ENCODE measurements around the gene TMEM100.

The TMEM100 gene

GRCh38 chr17:55746466-55746865, 23.8 kb upstream of the TMEM100 start:
- H3K9me2 ChIP-seq (replicated peaks; ENCODE audit: control insufficient read depth, low read length) = no peaks in the 10 kb centered on the region
- no peak overlapping the region for H3K27ac ChIP-seq (ENCODE audit: low read depth, low read length)
- H3F3A ChIP-seq (ENCODE audit: control insufficient read depth, insufficient read depth) = peaks cover 4% of the 10 kb centered on the region; the same call in 1 of the 2 replicates
- no peak overlapping the region for H3K4me2 ChIP-seq (ENCODE audit: low read length)
- H3K36me3 ChIP-seq (ENCODE audit: control insufficient read depth, low read length) = no peaks in the 10 kb centered on the region
- H3K27me3 ChIP-seq (ENCODE audit: control insufficient read depth, low read length) = no peaks in the 10 kb centered on the region
- peaks cover 5% of the 10 kb centered on the region for H3K79me2 ChIP-seq (ENCODE audit: control insufficient read depth, low read length)
- peaks cover 29% of the 10 kb centered on the region for H3K4me1 ChIP-seq (ENCODE audit: control insufficient read depth, low read length)
- TF ChIP-seq EZH2phosphoT487 (IDR thresholded peaks at IDR 0.05; ENCODE audit: borderline replicate concordance, low read length) (no peak), CTCF (IDR thresholded peaks at IDR 0.05; ENCODE audit: low read depth, low read length, poor library complexity, severe bottlenecking) (no peak)
- no peaks in the 10 kb centered on the region for H4K20me1 ChIP-seq (ENCODE audit: control insufficient read depth, insufficient read depth, low read depth, low read length)
- no peak overlapping the region for H3K4me3 ChIP-seq (ENCODE audit: low read length)
- no peaks in the 10 kb centered on the region for H3K9me3 ChIP-seq (ENCODE audit: control insufficient read depth, insufficient read depth, low read length)

- Histone ChIP-seq H3F3A (ENCODE audit: control insufficient read depth, insufficient read depth) (peaks cover 4% of the 10 kb centered on the region; the same call in 1 of the 2 replicates), H3K79me2 (ENCODE audit: control insufficient read depth, low read length) (no peaks in the 10 kb centered on the region), H3K4me3 (ENCODE audit: low read length) (no peak overlapping the region), H3K9me3 (ENCODE audit: control insufficient read depth, insufficient read depth, low read length) (no peaks in the 10 kb centered on the region), H3K4me2 (ENCODE audit: low read length) (no peak overlapping the region), H4K20me1 (ENCODE audit: control insufficient read depth, insufficient read depth, low read depth, low read length) (no peaks in the 10 kb centered on the region), H3K27ac (ENCODE audit: low read depth, low read length) (no peak overlapping the region), H3K36me3 (ENCODE audit: control insufficient read depth, low read length) (no peaks in the 10 kb centered on the region), H3K4me1 (ENCODE audit: control insufficient read depth, low read length) (peaks cover 31% of the 10 kb centered on the region), H3K27me3 (ENCODE audit: control insufficient read depth, low read length) (no peaks in the 10 kb centered on the region), H3K9me2 (replicated peaks; ENCODE audit: control insufficient read depth, low read length) (no peaks in the 10 kb centered on the region)
- TF ChIP-seq EZH2phosphoT487 (IDR thresholded peaks at IDR 0.05; ENCODE audit: borderline replicate concordance, low read length) (no peak), CTCF (IDR thresholded peaks at IDR 0.05; ENCODE audit: low read depth, low read length, poor library complexity, severe bottlenecking) (no peak)
Observed at GRCh38 chr17:55745258-55745657, 22.6 kb upstream of the TMEM100 start.

GRCh38 chr17:55743103-55743679, 20.5 kb upstream of the TMEM100 start:
- Histone ChIP-seq H4K20me1 (ENCODE audit: control insufficient read depth, insufficient read depth, low read depth, low read length) (no peaks in the 10 kb centered on the region), H3K27ac (ENCODE audit: low read depth, low read length) (no peak overlapping the region), H3K4me3 (ENCODE audit: low read length) (peak overlapping the region; percentile 64), H3K79me2 (ENCODE audit: control insufficient read depth, low read length) (no peaks in the 10 kb centered on the region), H3K4me2 (ENCODE audit: low read length) (peak overlapping the region; percentile 80), H3K36me3 (ENCODE audit: control insufficient read depth, low read length) (no peaks in the 10 kb centered on the region), H3K4me1 (ENCODE audit: control insufficient read depth, low read length) (peaks cover 47% of the 10 kb centered on the region), H3K27me3 (ENCODE audit: control insufficient read depth, low read length) (no peaks in the 10 kb centered on the region), H3F3A (ENCODE audit: control insufficient read depth, insufficient read depth) (peaks cover 6% of the 10 kb centered on the region; the same call in 1 of the 2 replicates), H3K9me3 (ENCODE audit: control insufficient read depth, insufficient read depth, low read length) (no peaks in the 10 kb centered on the region), H3K9me2 (replicated peaks; ENCODE audit: control insufficient read depth, low read length) (no peaks in the 10 kb centered on the region)
- TF ChIP-seq CTCF (IDR thresholded peaks at IDR 0.05; ENCODE audit: low read depth, low read length, poor library complexity, severe bottlenecking) = no peak
- TF ChIP-seq EZH2phosphoT487 (IDR thresholded peaks at IDR 0.05; ENCODE audit: borderline replicate concordance, low read length) = no peak
